Measurements from ENCODE around the gene CIAO2A. TPM values are rescaled to one million over a fixed set of nuclear protein-coding genes. Genes with fewer than 3 reads are reported as not detected.

The CIAO2A gene
- polyA plus RNA-seq, 1 donor (not counting 4 experiments of a cell fraction or from before 2014, with no cell fraction given): 111 TPM

GRCh38 chr15:64090527-64090926, 3.1 kb downstream of the CIAO2A start:
- peaks cover 45% of the 10 kb centered on the region for H3K79me2 ChIP-seq (ENCODE audit: control insufficient read depth, insufficient read depth, low read length)
- no peak overlapping the region for H3K4me2 ChIP-seq (ENCODE audit: control insufficient read depth, extremely low read depth, insufficient read depth, low read depth, low read length)
- DNase-seq (ENCODE audit: low read depth, low spot score) (no peak), FAIRE-seq (no peak)
- H3K27me3 ChIP-seq (ENCODE audit: control insufficient read depth, extremely low read depth, insufficient read depth, low read length): no peaks in the 10 kb centered on the region
- peaks cover 23% of the 10 kb centered on the region for H3K4me1 ChIP-seq (ENCODE audit: control insufficient read depth, extremely low read depth, insufficient read depth, low read length)
- no peaks in the 10 kb centered on the region for H4K20me1 ChIP-seq (ENCODE audit: control insufficient read depth, extremely low read depth, insufficient read depth, low read length)
- H3K9me1 ChIP-seq (ENCODE audit: control insufficient read depth, extremely low read depth, insufficient read depth, low read length): no peaks in the 10 kb centered on the region
- H3K27ac ChIP-seq (ENCODE audit: control insufficient read depth, insufficient read depth, low read length): no peak overlapping the region
- dilution Hi-C loops (cut with MboI; ENCODE audit: extremely low pct_ligation_motif_present, low sequenced_read_pairs): no loop called here
- TF ChIP-seq, protein P1, sequence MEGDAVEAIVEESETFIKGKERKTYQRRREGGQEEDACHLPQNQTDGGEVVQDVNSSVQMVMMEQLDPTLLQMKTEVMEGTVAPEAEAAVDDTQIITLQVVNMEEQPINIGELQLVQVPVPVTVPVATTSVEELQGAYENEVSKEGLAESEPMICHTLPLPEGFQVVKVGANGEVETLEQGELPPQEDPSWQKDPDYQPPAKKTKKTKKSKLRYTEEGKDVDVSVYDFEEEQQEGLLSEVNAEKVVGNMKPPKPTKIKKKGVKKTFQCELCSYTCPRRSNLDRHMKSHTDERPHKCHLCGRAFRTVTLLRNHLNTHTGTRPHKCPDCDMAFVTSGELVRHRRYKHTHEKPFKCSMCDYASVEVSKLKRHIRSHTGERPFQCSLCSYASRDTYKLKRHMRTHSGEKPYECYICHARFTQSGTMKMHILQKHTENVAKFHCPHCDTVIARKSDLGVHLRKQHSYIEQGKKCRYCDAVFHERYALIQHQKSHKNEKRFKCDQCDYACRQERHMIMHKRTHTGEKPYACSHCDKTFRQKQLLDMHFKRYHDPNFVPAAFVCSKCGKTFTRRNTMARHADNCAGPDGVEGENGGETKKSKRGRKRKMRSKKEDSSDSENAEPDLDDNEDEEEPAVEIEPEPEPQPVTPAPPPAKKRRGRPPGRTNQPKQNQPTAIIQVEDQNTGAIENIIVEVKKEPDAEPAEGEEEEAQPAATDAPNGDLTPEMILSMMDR (optimal IDR thresholded peaks at IDR 0.05 in 1 of 3, IDR thresholded peaks at IDR 0.05 in 1 of 3, conservative IDR thresholded peaks at IDR 0.05 in 1 of 3; ENCODE audit: extremely low read depth in 1 of 3, insufficient read depth in 2 of 3, low read length in 3 of 3): no peak
- TF ChIP-seq EZH2 (IDR thresholded peaks at IDR 0.05; ENCODE audit: low read length): no peak
- H3K9me3 ChIP-seq (ENCODE audit: control insufficient read depth, low read depth, low read length): no peaks in the 10 kb centered on the region
- no peak overlapping the region for H3K9ac ChIP-seq (ENCODE audit: control insufficient read depth, extremely low read depth, insufficient read depth, low read length)
- no peak overlapping the region for H2AFZ ChIP-seq (ENCODE audit: control insufficient read depth, low read length)
- H3K4me3 ChIP-seq (ENCODE audit: control insufficient read depth in 2 of 3, extremely low read depth in 1 of 3, insufficient read depth in 2 of 3, low read depth in 1 of 3, low read length in 3 of 3): no peak overlapping the region
- peaks cover 2 to 10% of the 10 kb centered on the region in 2 experiments for H3K36me3 ChIP-seq (ENCODE audit: control insufficient read depth in 2 of 2, extremely low read depth in 1 of 2, insufficient read depth in 2 of 2, low read length in 2 of 2)

DNA sequence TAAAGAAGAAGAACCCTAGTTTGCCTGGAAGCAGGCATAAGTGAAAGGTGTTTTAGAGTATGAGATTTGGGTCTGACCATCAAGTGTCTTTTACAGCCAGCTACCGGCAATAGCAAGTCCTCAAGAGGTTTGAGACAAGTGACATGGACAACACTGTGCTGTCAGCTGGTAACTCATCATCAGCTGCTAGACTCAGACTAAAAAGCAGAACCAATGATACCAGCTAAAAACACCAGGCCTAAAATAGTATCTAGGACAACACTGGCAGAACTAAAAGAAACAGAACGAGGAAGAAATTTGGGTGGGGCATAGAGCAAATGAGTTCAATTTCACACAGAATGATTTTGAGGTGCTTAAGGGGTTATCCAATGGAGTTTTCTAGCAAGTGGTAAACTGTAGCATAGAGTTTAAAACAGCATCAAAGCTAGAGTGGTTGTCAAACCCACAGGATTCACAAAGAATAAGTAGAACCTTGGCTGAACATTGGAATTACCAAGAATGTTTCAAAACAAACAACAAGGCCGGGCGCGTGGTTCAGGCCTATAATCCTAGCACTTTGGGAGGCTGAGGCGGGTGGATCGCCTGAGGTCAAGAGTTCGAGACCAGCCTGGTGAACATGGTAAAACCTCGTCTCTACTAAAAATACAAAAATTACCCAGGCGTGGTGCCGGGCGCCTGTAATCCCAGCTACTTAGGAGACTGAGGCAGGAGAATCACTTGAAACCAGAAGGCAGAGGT, 3.9 kb downstream of the CIAO2A start:
- Histone ChIP-seq H3K4me2 (ENCODE audit: control insufficient read depth, extremely low read depth, insufficient read depth, low read depth, low read length) (no peak overlapping the region), H4K20me1 (ENCODE audit: control insufficient read depth, extremely low read depth, insufficient read depth, low read length) (no peaks in the 10 kb centered on the region), H3K27ac (ENCODE audit: control insufficient read depth, insufficient read depth, low read length) (no peak overlapping the region), H2AFZ (ENCODE audit: control insufficient read depth, low read length) (no peak overlapping the region), H3K9me3 (ENCODE audit: control insufficient read depth, low read depth, low read length) (no peaks in the 10 kb centered on the region), H3K36me3 (ENCODE audit: control insufficient read depth in 2 of 2, extremely low read depth in 1 of 2, insufficient read depth in 2 of 2, low read length in 2 of 2) (peaks cover 2 to 10% of the 10 kb centered on the region in 2 experiments), H3K4me1 (ENCODE audit: control insufficient read depth, extremely low read depth, insufficient read depth, low read length) (peaks cover 15% of the 10 kb centered on the region), H3K9me1 (ENCODE audit: control insufficient read depth, extremely low read depth, insufficient read depth, low read length) (no peaks in the 10 kb centered on the region), H3K4me3 (ENCODE audit: control insufficient read depth in 2 of 3, extremely low read depth in 1 of 3, insufficient read depth in 2 of 3, low read depth in 1 of 3, low read length in 3 of 3) (no peak overlapping the region), H3K9ac (ENCODE audit: control insufficient read depth, extremely low read depth, insufficient read depth, low read length) (no peak overlapping the region), H3K79me2 (ENCODE audit: control insufficient read depth, insufficient read depth, low read length) (peaks cover 41% of the 10 kb centered on the region), H3K27me3 (ENCODE audit: control insufficient read depth, extremely low read depth, insufficient read depth, low read length) (no peaks in the 10 kb centered on the region)
- no peak for FAIRE-seq
- TF ChIP-seq, protein P1 (optimal IDR thresholded peaks at IDR 0.05 in 1 of 3, IDR thresholded peaks at IDR 0.05 in 1 of 3, conservative IDR thresholded peaks at IDR 0.05 in 1 of 3; ENCODE audit: extremely low read depth in 1 of 3, insufficient read depth in 2 of 3, low read length in 3 of 3): no peak
- TF ChIP-seq EZH2 (IDR thresholded peaks at IDR 0.05; ENCODE audit: low read length): no peak
- DNase-seq (ENCODE audit: low read depth, low spot score): no peak
- dilution Hi-C loops (cut with MboI; ENCODE audit: extremely low pct_ligation_motif_present, low sequenced_read_pairs): no loop called here

All from keratinocyte (primary cell).